Right lobe of liver (tissue), 6 donors: ENCODE data around the gene KRTAP16-1. TPM values are rescaled to one million over a fixed set of nuclear protein-coding genes. Genes with fewer than 3 reads are reported as not detected.
A peak's percentile ranks its signal among the peaks of the same experiment; 100 is the strongest.

Experiments used
- ATAC-seq, 4 donors: fragments of 200-7000 bp; cut with Tn5 transposase; one replicate each; pipeline ENCODE4 v1.9.1; 2020; ENCODE audit warnings: mild to moderate bottlenecking in 4 of 4, moderate library complexity in 4 of 4
- DNase-seq, 3 donors: peaks; one replicate each; pipeline ENCODE4 v3.0.0-alpha.2; 2020
- H3K27ac ChIP-seq, 3 donors: fragments of 200-600 bp; one replicate each; pipeline ENCODE4 v1.8.0; 2022
- H3K27me3 ChIP-seq, 2 donors: fragments of 200-600 bp; one replicate each; pipeline ENCODE4 v1.8.0; 2022
- H3K36me3 ChIP-seq, 4 donors: fragments of 200-600 bp; sonication (generic) in 1 of 4; one replicate each; pipeline versions ENCODE4 v1.5.1 to v1.8.0; 2017 to 2022; ENCODE audit warnings: control low read depth in 1 of 4
- H3K4me1 ChIP-seq, 4 donors: fragments of 200-600 bp; sonication (generic) in 1 of 4; one replicate each; pipeline versions ENCODE4 v1.5.1 to v1.8.0; 2017 to 2022; ENCODE audit warnings: control low read depth in 1 of 4
- H3K4me3 ChIP-seq, 3 donors: fragments of 200-600 bp; one replicate each; pipeline ENCODE4 v1.8.0; 2022
- H3K9me3 ChIP-seq, 4 donors: fragments of 200-600 bp; sonication (generic) in 1 of 4; one replicate each; pipeline versions ENCODE4 v1.5.1 to v1.8.0; 2017 to 2022; ENCODE audit warnings: control low read depth in 1 of 4
- CTCF ChIP-seq, 4 donors: fragments of 200-600 bp in 3 of 4; fragments of 450-650 bp in 1 of 4; IDR thresholded peaks; one replicate each; pipeline versions ENCODE4 v1.5.1 to v1.8.0; 2016 to 2022; ENCODE audit warnings: antibody characterized with exemption in 4 of 4, mild to moderate bottlenecking in 2 of 4
- POLR2A ChIP-seq: fragments of 450-650 bp; IDR thresholded peaks from one replicate; pipeline ENCODE4 v1.6.1; 2017; ENCODE audit warnings: antibody characterized with exemption, mild to moderate bottlenecking
- WGBS: methylation state at CpG from one replicate; pipeline ENCODE4 v1.1.6; 2018; ENCODE audit warnings: low coverage, low lambda C conversion rate; ENCODE audit not compliant: insufficient coverage; ENCODE audit errors: missing lambda C conversion rate; 5-methylcytosine and 5-hydroxymethylcytosine counted together
- intact Hi-C, 2 donors: fragments of 100-400 bp; cut with DNase I; formaldehyde crosslinking; loops; one replicate each; pipeline versions ENCODE4 v1.11.2 to v1.14.1; 2022
- total RNA-seq, 6 experiments: library from RNA; depleted of rRNA in 2 of 6; stranded (reverse); fragments of >200 nt in 2 of 6; fragmentation: NEBNext Ultra II Directional in 3 of 6; extraction: Animal tissue kit (Norgen Biotek cat#: 25700) in 3 of 6; gene quantifications; one replicate each; pipeline versions ENCODE4 v1.1.0 to v1.2.4, GENCODE V29; 2016 to 2023
- donor health status: DM: no; HTN: yes; CAD: no.
- donor health status: DM: no; HTN: no; CAD: no.
- donor health status: DM: no; HTN: no; CAD: no.
- donor health status: DM: no; HTN: yes; CAD: no.
- donor health status: DM: no; HTN: yes; CAD: no.

Gene KRTAP16-1
- total RNA-seq, 6 experiments from 2014 or later, result not detected

- Histone ChIP-seq H3K27me3 (no peaks in the 10 kb centered on the region), H3K9me3 (no peaks in the 10 kb centered on the region), H3K36me3 (no peaks in the 10 kb centered on the region), H3K4me1 (no peaks in the 10 kb centered on the region), H3K4me3 (no peak overlapping the region), H3K27ac (no peak overlapping the region)
- WGBS, result 50% methylated on average over 2 of the region's 2 CpGs
- intact Hi-C loops, result no loop called here
- DNase-seq (no peak), ATAC-seq (no peak)
- no peak for TF ChIP-seq CTCF (IDR thresholded peaks at IDR 0.05)
- TF ChIP-seq POLR2A, result no peak
Observed at GRCh38 chr17:41332239-41332638, 23.1 kb upstream of the KRTAP16-1 start.

- TF ChIP-seq POLR2A (no peak), CTCF (IDR thresholded peaks at IDR 0.05) (no peak)
- no peak overlapping the region for H3K27ac ChIP-seq
- no peaks in the 10 kb centered on the region for H3K36me3 ChIP-seq
- H3K27me3 ChIP-seq, result no peaks in the 10 kb centered on the region
- no peaks in the 10 kb centered on the region for H3K4me1 ChIP-seq
- WGBS, result no CpG with 5 or more reads among the region's 7 CpGs
- ATAC-seq, result no peak
- intact Hi-C loops, result no loop called here
- H3K9me3 ChIP-seq, result no peaks in the 10 kb centered on the region
- H3K4me3 ChIP-seq, result no peak overlapping the region
- DNase-seq, result no peak
Observed at GRCh38 chr17:41331606-41332005, 22.5 kb upstream of the KRTAP16-1 start.

- Histone ChIP-seq H3K27ac (no peak overlapping the region), H3K4me1 (no peaks in the 10 kb centered on the region), H3K36me3 (no peaks in the 10 kb centered on the region), H3K4me3 (no peak overlapping the region), H3K27me3 (no peaks in the 10 kb centered on the region), H3K9me3 (no peaks in the 10 kb centered on the region)
- TF ChIP-seq POLR2A (no peak), CTCF (IDR thresholded peaks at IDR 0.05) (peak; percentile 45 to 63 (median 54))
- intact Hi-C loops, result loop anchor here in 1 of 2 donors (10.0 kb wide), 1 partner anchor 435 kb away; no protein-coding TSS in a partner anchor
- peak in 1 of 3 donors; percentile 46 for DNase-seq
- WGBS, result 32% methylated on average over 3 of the region's 13 CpGs
- peak; percentile 45 to 87 (median 68) for ATAC-seq
Observed at GRCh38 chr17:41329279-41329948, 20.3 kb upstream of the KRTAP16-1 start.

- Histone ChIP-seq H3K4me3 (no peak overlapping the region), H3K9me3 (no peaks in the 10 kb centered on the region), H3K4me1 (no peaks in the 10 kb centered on the region), H3K36me3 (no peaks in the 10 kb centered on the region), H3K27ac (no peak overlapping the region), H3K27me3 (no peaks in the 10 kb centered on the region)
- WGBS, result 45% methylated on average over 4 of the region's 7 CpGs
- no peak for DNase-seq
- TF ChIP-seq CTCF (IDR thresholded peaks at IDR 0.05), result no peak
- no peak for TF ChIP-seq POLR2A
- intact Hi-C loops, result loop anchor here in 1 of 2 donors (10.0 kb wide), 1 partner anchor 433 kb away; no protein-coding TSS in a partner anchor
- no peak for ATAC-seq
Observed at GRCh38 chr17:41328207-41328606, 19.1 kb upstream of the KRTAP16-1 start.
